GM12878 (cell line): ENCODE data around the gene CLIP2. TPM values are rescaled to one million over a fixed set of nuclear protein-coding genes. Genes with fewer than 3 reads are reported as not detected.
"Not testable (repeated sequence)": the region's sequence is repeated elsewhere in the genome, so short reads cannot be mapped to it uniquely, and the experiment has no call there.

Experiments used
- ATAC-seq: fragments of 200-7000 bp; cut with Tn5 transposase; 3 replicates; pipeline ENCODE4 v1.9.1; 2020; ENCODE audit warnings: mild to moderate bottlenecking, moderate library complexity
- BruUV-seq: library from RNA; stranded (reverse); fragments of 400-500 nt; replicated peaks from 2 replicates; lab custom pipeline; 2021; lab: Mats Ljungman, UMichigan
- CTCF ChIA-PET: fragments of 300-600 bp; sonication (Branson Sonifier 250); formaldehyde crosslinking; extraction: SDS; loops from one replicate; lab custom pipeline; 2021; ENCODE audit warnings: inconsistent platforms; lab: Yijun Ruan, JAX
- POLR2A ChIA-PET: fragments of 350-600 bp; formaldehyde crosslinking; extraction: SDS; loops from one replicate; lab custom pipeline; 2021; ENCODE audit warnings: inconsistent platforms; lab: Charles Lee
- RAD21 ChIA-PET: fragments of 300-600 bp; sonication (Branson Sonifier 250); formaldehyde crosslinking; loops from one replicate; lab custom pipeline; 2023; ENCODE audit warnings: antibody characterized with exemption; ENCODE audit not compliant: unreplicated experiment; lab: Charles Lee
- SMC1A ChIA-PET: fragments of 300-600 bp; sonication (Branson Sonifier 250); formaldehyde crosslinking; loops from one replicate; lab custom pipeline; 2023; ENCODE audit not compliant: unreplicated experiment, uncharacterized antibody; lab: Charles Lee
- DNase-seq: peaks from one replicate; pipeline ENCODE4 v3.0.0-alpha.2; 2011; ENCODE audit warnings: low read depth, low spot score
- FAIRE-seq: peaks from 3 replicates; lab custom pipeline; 2011; peaks lifted over from hg19 to GRCh38; lab: Jason Lieb, UNC
- H2AFZ ChIP-seq: 2 replicates; pipeline ENCODE4 v1.6.0; 2011; ENCODE audit warnings: low read depth, low read length, control low read depth; ENCODE audit not compliant: control insufficient read depth
- H3K27ac ChIP-seq: 2 replicates; pipeline ENCODE4 v1.5.1; 2011; ENCODE audit warnings: control low read depth; ENCODE audit not compliant: control insufficient read depth, insufficient read depth
- H3K27me3 ChIP-seq, 2 experiments: replicated peaks in 1 of 2; 2 replicates each; pipeline versions ENCODE4 v1.6.0 to v1.6.1; 2011; ENCODE audit warnings: low read length in 1 of 2; ENCODE audit not compliant: control insufficient read depth in 2 of 2, insufficient read depth in 2 of 2
- H3K36me3 ChIP-seq, 2 experiments: 2 replicates each; pipeline ENCODE4 v1.5.1; 2011; ENCODE audit warnings: low read length in 1 of 2; ENCODE audit not compliant: control insufficient read depth in 2 of 2, insufficient read depth in 2 of 2
- H3K4me1 ChIP-seq: 2 replicates; pipeline ENCODE4 v1.6.1; 2011; ENCODE audit warnings: mild to moderate bottlenecking, low read length, moderate library complexity, mixed read lengths; ENCODE audit not compliant: control insufficient read depth, insufficient read depth
- H3K4me2 ChIP-seq: 2 replicates; pipeline ENCODE4 v1.6.0; 2011; ENCODE audit warnings: control low read depth; ENCODE audit not compliant: control insufficient read depth, insufficient read depth
- H3K4me3 ChIP-seq: fragments of 200-600 bp; sonication (generic); 2 replicates; pipeline ENCODE4 v1.5.1; 2016
- H3K79me2 ChIP-seq: 2 replicates; pipeline ENCODE4 v1.6.0; 2011; ENCODE audit warnings: low read length; ENCODE audit not compliant: control insufficient read depth, insufficient read depth
- H3K9ac ChIP-seq: 2 replicates; pipeline ENCODE4 v1.8.0; 2011; ENCODE audit warnings: low read length, control low read depth, mixed read lengths; ENCODE audit not compliant: control insufficient read depth, insufficient read depth
- H3K9me3 ChIP-seq: replicated peaks from 3 replicates; pipeline ENCODE4 v1.5.1; 2011; ENCODE audit warnings: mild to moderate bottlenecking, low read length; ENCODE audit not compliant: control insufficient read depth, insufficient read depth
- H4K20me1 ChIP-seq: 2 replicates; pipeline ENCODE4 v1.6.0; 2011; ENCODE audit not compliant: control insufficient read depth, insufficient read depth
- CREM ChIP-seq: IDR thresholded peaks from 2 replicates; pipeline ENCODE4 v1.6.1; 2014; ENCODE audit warnings: antibody characterized with exemption, low read depth
- JUNB ChIP-seq: IDR thresholded peaks from 2 replicates; pipeline ENCODE4 v1.6.1; 2016; ENCODE audit warnings: antibody characterized with exemption, mild to moderate bottlenecking
- MEF2B ChIP-seq: fragments of 450-650 bp; IDR thresholded peaks from 2 replicates; pipeline ENCODE4 v1.6.1; 2018; ENCODE audit warnings: mild to moderate bottlenecking, moderate library complexity; ENCODE audit not compliant: partially characterized antibody, poor library complexity, severe bottlenecking
- NFYA ChIP-seq: IDR thresholded peaks from 2 replicates; pipeline ENCODE4 v1.6.1; 2011; ENCODE audit warnings: low read depth, mild to moderate bottlenecking, low read length, improper control_type of control experiment, borderline replicate concordance
- POLR2AphosphoS2 ChIP-seq: IDR thresholded peaks from 2 replicates; pipeline ENCODE4 v1.6.1; 2011; ENCODE audit warnings: low read depth, mild to moderate bottlenecking, low read length, improper control_type of control experiment, moderate library complexity
- ZNF622 ChIP-seq: fragments of 450-650 bp; IDR thresholded peaks from 2 replicates; pipeline ENCODE4 v1.6.1; 2017; ENCODE audit warnings: mild to moderate bottlenecking, inconsistent platforms
- WGBS: methylation state at CpG from one replicate; pipeline ENCODE4 v1.1.6; 2016; ENCODE audit warnings: low lambda C conversion rate; ENCODE audit not compliant: insufficient replicate concordance, insufficient coverage; ENCODE audit errors: missing lambda C conversion rate; 5-methylcytosine and 5-hydroxymethylcytosine counted together
- in situ Hi-C: fragments of 300-500 bp; cut with MboI; formaldehyde crosslinking; loops from 9 replicates; pipeline ENCODE4 v1.14.3; 2018; ENCODE audit warnings: mixed read lengths
- intact Hi-C: fragments of 100-400 bp; cut with micrococcal nuclease; formaldehyde crosslinking; loops from one replicate; pipeline ENCODE4 v1.14.2; 2022; ENCODE audit not compliant: unreplicated experiment
- polyA plus RNA-seq, 11 experiments: library from polyadenylated mRNA; depleted of rRNA in 4 of 11; unstranded in 6 of 11; stranded (reverse) in 5 of 11; fragments of >200 nt; fragmentation: Nextera tagmentation in 4 of 11; fragmentation: Illumina TruSeq in 1 of 11; extraction: Ambion mirVana in 4 of 11; extraction: Trizol in 1 of 11; gene quantifications; 1 replicate in 1 of 11; 2 replicates in 10 of 11; pipeline versions ENCODE4 v1.2.1 to v1.2.3, GENCODE V29; 2011 to 2016; ENCODE audit warnings: inconsistent platforms in 2 of 11, missing spikeins in 2 of 11, low read depth in 1 of 11
- total RNA-seq, 4 experiments: library from RNA; depleted of rRNA in 3 of 4; stranded (reverse); fragments of >200 nt in 3 of 4; fragmentation: Illumina TruSeq in 1 of 4; extraction: Trizol in 1 of 4; gene quantifications; 2 replicates each; pipeline versions ENCODE4 v1.2.1 to v1.2.3, GENCODE V29; 2013 to 2021
- TF ChIP-seq, protein P1 (sequence below): fragments of 450-650 bp; formaldehyde crosslinking; IDR thresholded peaks from 2 replicates; pipeline ENCODE4 v1.5.0; 2022; ENCODE audit warnings: mild to moderate bottlenecking, missing genetic modification characterization
- TF ChIP-seq, protein P2 (sequence below): IDR thresholded peaks from 2 replicates; pipeline ENCODE4 v1.6.1; 2012; ENCODE audit warnings: mild to moderate bottlenecking, low read depth, low read length

Gene CLIP2
- total and polyA plus RNA-seq, 10 of the 15 experiments (the other 5 are each of a cell fraction or from before 2014, with no cell fraction given), result 0.26 to 56.3 (median 21.0) TPM

DNA sequence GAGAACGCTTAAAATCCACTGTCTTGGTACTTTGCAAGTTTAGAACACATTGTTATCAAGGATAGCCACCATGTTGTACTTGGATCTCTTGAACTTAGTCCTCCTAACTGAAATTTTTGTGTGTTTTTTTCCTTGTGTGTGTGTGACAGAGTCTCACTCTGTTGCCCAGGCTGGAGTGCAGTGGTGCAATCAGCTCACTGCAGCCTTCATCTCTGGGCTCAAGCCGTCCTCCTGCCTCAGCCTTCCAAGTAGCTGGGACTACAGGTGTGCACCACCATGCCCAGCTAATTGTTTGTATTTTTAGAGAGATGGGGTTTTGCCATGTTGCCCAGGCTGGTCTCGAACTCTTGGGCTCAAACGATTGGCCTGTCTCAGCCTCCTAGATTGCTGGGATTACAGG lies 130.0 kb downstream of the CLIP2 start:
- intact Hi-C loops, result loop anchor here (5.0 to 10.0 kb wide), 3 partner anchors 128 to 628 kb away; no protein-coding TSS in a partner anchor
- ChIA-PET SMC1A (interaction anchor here (1.2 to 1.5 kb wide), 2 partner anchors 168 to 627 kb away, joined by 3 to 5 read pairs; no protein-coding TSS in a partner anchor), CTCF (interaction anchor here (0.9 to 5.7 kb wide), 3 partner anchors 9 to 148 kb away, joined by 3 to 70 read pairs (median 3); no protein-coding TSS in a partner anchor), RAD21 (interaction anchor here (0.5 to 2.4 kb wide), 3 partner anchors 24 to 149 kb away, joined by 3 to 13 read pairs (median 3); no protein-coding TSS in a partner anchor)
- BruUV-seq, H3K4me3 ChIP-seq, FAIRE-seq, H3K79me2 ChIP-seq, ATAC-seq, H3K4me1 ChIP-seq, H3K36me3 ChIP-seq, POLR2A ChIA-PET, DNase-seq, H3K27me3 ChIP-seq, H3K4me2 ChIP-seq, H3K9ac ChIP-seq, H2AFZ ChIP-seq, H4K20me1 ChIP-seq, H3K27ac ChIP-seq, H3K9me3 ChIP-seq: not testable (repeated sequence)
- in situ Hi-C loops, result loop anchor here (10.0 kb wide), 1 partner anchor 456 kb away; no protein-coding TSS in a partner anchor
- 24% methylated on average over 4 of the region's 4 CpGs for WGBS

DNA sequence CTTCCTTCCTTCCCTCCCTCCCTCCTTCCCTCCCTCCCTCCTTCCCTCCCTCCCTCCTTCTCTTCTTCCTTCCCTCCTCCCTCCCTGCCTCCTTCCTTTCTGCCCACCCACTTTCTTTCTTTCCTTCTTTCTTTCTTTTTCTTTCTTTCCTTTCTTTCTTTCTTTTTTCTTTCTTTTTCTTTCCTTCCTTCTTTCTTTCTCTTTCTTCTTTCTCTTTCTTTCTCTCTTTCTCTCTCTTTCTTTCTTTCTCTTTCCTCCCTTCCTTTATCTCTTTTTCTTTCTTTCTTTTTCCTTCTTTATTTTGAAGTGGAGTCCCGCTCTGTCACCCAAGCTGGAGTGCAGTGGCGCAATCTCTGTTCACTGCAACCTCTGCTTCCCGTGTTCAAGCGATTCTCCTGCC lies 130.8 kb downstream of the CLIP2 start:
- no peaks in the 10 kb centered on the region for H3K36me3 ChIP-seq
- H3K9ac ChIP-seq, result no peak overlapping the region
- 86% methylated on average over 4 of the region's 4 CpGs for WGBS
- H4K20me1 ChIP-seq, result no peaks in the 10 kb centered on the region
- ChIA-PET RAD21 (interaction anchor here (2.4 kb wide), 1 partner anchor 146 kb away, joined by 13 read pairs; no protein-coding TSS in a partner anchor), SMC1A (interaction anchor here (1.4 to 1.5 kb wide), 3 partner anchors 30 to 167 kb away, joined by 3 to 5 read pairs (median 3); no protein-coding TSS in a partner anchor), POLR2A (interaction anchor here (0.6 kb wide), 1 partner anchor 310 kb away, joined by 7 read pairs; no protein-coding TSS in a partner anchor), CTCF (interaction anchor here (1.3 to 5.7 kb wide), 2 partner anchors 9 to 147 kb away, joined by 3 to 70 read pairs; no protein-coding TSS in a partner anchor)
- DNase-seq (no peak), ATAC-seq (no peak), FAIRE-seq (no peak)
- no TSS peak for BruUV-seq
- no peak overlapping the region for H2AFZ ChIP-seq
- no peak overlapping the region for H3K4me2 ChIP-seq
- no peaks in the 10 kb centered on the region for H3K9me3 ChIP-seq
- intact Hi-C loops (no loop called here), in situ Hi-C loops (no loop called here)
- H3K27me3 ChIP-seq, result no peaks in the 10 kb centered on the region
- H3K4me1 ChIP-seq, result no peaks in the 10 kb centered on the region; the same call in 1 of the 2 replicates
- no peak overlapping the region for H3K4me3 ChIP-seq
- H3K27ac ChIP-seq, result no peak overlapping the region
- H3K79me2 ChIP-seq, result no peaks in the 10 kb centered on the region
- TF ChIP-seq, protein P1, sequence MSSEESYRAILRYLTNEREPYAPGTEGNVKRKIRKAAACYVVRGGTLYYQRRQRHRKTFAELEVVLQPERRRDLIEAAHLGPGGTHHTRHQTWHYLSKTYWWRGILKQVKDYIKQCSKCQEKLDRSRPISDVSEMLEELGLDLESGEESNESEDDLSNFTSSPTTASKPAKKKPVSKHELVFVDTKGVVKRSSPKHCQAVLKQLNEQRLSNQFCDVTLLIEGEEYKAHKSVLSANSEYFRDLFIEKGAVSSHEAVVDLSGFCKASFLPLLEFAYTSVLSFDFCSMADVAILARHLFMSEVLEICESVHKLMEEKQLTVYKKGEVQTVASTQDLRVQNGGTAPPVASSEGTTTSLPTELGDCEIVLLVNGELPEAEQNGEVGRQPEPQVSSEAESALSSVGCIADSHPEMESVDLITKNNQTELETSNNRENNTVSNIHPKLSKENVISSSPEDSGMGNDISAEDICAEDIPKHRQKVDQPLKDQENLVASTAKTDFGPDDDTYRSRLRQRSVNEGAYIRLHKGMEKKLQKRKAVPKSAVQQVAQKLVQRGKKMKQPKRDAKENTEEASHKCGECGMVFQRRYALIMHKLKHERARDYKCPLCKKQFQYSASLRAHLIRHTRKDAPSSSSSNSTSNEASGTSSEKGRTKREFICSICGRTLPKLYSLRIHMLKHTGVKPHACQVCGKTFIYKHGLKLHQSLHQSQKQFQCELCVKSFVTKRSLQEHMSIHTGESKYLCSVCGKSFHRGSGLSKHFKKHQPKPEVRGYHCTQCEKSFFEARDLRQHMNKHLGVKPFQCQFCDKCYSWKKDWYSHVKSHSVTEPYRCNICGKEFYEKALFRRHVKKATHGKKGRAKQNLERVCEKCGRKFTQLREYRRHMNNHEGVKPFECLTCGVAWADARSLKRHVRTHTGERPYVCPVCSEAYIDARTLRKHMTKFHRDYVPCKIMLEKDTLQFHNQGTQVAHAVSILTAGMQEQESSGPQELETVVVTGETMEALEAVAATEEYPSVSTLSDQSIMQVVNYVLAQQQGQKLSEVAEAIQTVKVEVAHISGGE (CRISPR knock-in tag), result no peak
- no peak for TF ChIP-seq ZNF622
- TF ChIP-seq JUNB, result no peak
- no peak for TF ChIP-seq MEF2B
- no peak for TF ChIP-seq CREM
- TF ChIP-seq, protein P2, sequence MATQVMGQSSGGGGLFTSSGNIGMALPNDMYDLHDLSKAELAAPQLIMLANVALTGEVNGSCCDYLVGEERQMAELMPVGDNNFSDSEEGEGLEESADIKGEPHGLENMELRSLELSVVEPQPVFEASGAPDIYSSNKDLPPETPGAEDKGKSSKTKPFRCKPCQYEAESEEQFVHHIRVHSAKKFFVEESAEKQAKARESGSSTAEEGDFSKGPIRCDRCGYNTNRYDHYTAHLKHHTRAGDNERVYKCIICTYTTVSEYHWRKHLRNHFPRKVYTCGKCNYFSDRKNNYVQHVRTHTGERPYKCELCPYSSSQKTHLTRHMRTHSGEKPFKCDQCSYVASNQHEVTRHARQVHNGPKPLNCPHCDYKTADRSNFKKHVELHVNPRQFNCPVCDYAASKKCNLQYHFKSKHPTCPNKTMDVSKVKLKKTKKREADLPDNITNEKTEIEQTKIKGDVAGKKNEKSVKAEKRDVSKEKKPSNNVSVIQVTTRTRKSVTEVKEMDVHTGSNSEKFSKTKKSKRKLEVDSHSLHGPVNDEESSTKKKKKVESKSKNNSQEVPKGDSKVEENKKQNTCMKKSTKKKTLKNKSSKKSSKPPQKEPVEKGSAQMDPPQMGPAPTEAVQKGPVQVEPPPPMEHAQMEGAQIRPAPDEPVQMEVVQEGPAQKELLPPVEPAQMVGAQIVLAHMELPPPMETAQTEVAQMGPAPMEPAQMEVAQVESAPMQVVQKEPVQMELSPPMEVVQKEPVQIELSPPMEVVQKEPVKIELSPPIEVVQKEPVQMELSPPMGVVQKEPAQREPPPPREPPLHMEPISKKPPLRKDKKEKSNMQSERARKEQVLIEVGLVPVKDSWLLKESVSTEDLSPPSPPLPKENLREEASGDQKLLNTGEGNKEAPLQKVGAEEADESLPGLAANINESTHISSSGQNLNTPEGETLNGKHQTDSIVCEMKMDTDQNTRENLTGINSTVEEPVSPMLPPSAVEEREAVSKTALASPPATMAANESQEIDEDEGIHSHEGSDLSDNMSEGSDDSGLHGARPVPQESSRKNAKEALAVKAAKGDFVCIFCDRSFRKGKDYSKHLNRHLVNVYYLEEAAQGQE, result no peak
- no peak for TF ChIP-seq NFYA
- TF ChIP-seq POLR2AphosphoS2, result no peak
